Fibroblast of peridontal ligament (primary cell): ENCODE measurements around the gene ABCA1.
"Not testable (repeated sequence)": the region's sequence is repeated elsewhere in the genome, so short reads cannot be mapped to it uniquely, and the experiment has no call there.

Experiments used
- DNase-seq: peaks from one replicate; pipeline ENCODE4 v3.0.0-alpha.2; 2010; ENCODE audit errors: extremely low read depth

ABCA1 gene

GRCh38 chr9:104944871-104945270 lies 16.9 kb upstream of the ABCA1 start:
- DNase-seq = no peak

GRCh38 chr9:104944356-104944755 lies 16.4 kb upstream of the ABCA1 start:
- peak; percentile 71 for DNase-seq

GRCh38 chr9:104941597-104941996 lies 13.6 kb upstream of the ABCA1 start:
- peak; percentile 40 for DNase-seq

- DNase-seq = no peak
Measured at GRCh38 chr9:104936291-104936690, 8.3 kb upstream of the ABCA1 start.

GRCh38 chr9:104935501-104935810 lies 7.5 kb upstream of the ABCA1 start:
- peak; percentile 24 for DNase-seq

GRCh38 chr9:104934691-104935500 lies 6.9 kb upstream of the ABCA1 start:
- DNase-seq = peak; percentile 31

- DNase-seq = not testable (repeated sequence)
Measured at GRCh38 chr9:104933091-104933490, 5.1 kb upstream of the ABCA1 start.

- peak; percentile 55 for DNase-seq
Measured at GRCh38 chr9:104931256-104931655, 3.3 kb upstream of the ABCA1 start.

- peak; percentile 47 for DNase-seq
Measured at GRCh38 chr9:104927216-104927911, 591 bp downstream of the ABCA1 start.

GRCh38 chr9:104923740-104924139 lies 4.2 kb downstream of the ABCA1 start:
- no peak for DNase-seq

- peak; percentile 88 for DNase-seq
Measured at GRCh38 chr9:104923289-104923688, 4.7 kb downstream of the ABCA1 start.

GRCh38 chr9:104922748-104923147 lies 5.2 kb downstream of the ABCA1 start:
- DNase-seq = not testable (repeated sequence)

- peak; percentile 40 for DNase-seq
Measured at GRCh38 chr9:104921067-104921741, 6.8 kb downstream of the ABCA1 start.

- no peak for DNase-seq
Measured at GRCh38 chr9:104915753-104916152, 12.2 kb downstream of the ABCA1 start.

- DNase-seq = no peak
Measured at GRCh38 chr9:104915049-104915448, 12.9 kb downstream of the ABCA1 start.

- DNase-seq = no peak
Measured at GRCh38 chr9:104914466-104914865, 13.5 kb downstream of the ABCA1 start.

GRCh38 chr9:104912606-104913005 lies 15.3 kb downstream of the ABCA1 start:
- DNase-seq = no peak

GRCh38 chr9:104911032-104911607 lies 16.8 kb downstream of the ABCA1 start:
- peak; percentile 45 for DNase-seq

- peak; percentile 77 for DNase-seq
Measured at GRCh38 chr9:104907278-104907951, 20.5 kb downstream of the ABCA1 start.

- peak; percentile 84 for DNase-seq
Measured at GRCh38 chr9:104906441-104907277, 21.3 kb downstream of the ABCA1 start.

- DNase-seq = no peak
Measured at GRCh38 chr9:104905931-104906330, 22.0 kb downstream of the ABCA1 start.
